GM19324 (cell line): ENCODE measurements around the gene PHOX2B.
"Not testable (repeated sequence)": the region's sequence is repeated elsewhere in the genome, so short reads cannot be mapped to it uniquely, and the experiment has no call there.

Source experiments
- ATAC-seq: cut with Tn5 transposase; IDR thresholded peaks from one replicate; pipeline ENCODE4 v1.9.1; 2021; ENCODE audit warnings: mild to moderate bottlenecking, moderate library complexity; ENCODE audit not compliant: unreplicated experiment, low FRiP score

The PHOX2B gene

DNA sequence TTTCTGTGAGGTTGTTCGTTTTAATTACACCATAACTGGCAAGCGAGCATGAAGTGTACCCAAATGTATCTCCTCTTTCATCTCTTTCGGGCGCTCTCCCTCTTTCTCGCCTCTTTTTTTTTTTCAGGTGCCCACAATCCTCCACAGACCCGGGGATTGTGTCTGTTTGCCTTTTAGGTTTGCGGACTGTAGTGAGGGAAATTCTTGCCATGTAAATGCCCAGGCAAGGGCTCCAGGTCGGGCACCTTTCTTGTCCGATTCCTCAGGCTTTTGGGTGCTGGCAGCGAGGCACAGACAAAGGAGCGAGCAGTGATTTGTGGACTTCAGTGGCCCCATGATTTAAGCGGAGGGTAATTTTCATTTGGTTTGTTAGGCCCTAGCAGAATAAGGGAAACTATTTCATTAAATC lies 1.1 kb upstream of the PHOX2B start:
- ATAC-seq = no peak

DNA sequence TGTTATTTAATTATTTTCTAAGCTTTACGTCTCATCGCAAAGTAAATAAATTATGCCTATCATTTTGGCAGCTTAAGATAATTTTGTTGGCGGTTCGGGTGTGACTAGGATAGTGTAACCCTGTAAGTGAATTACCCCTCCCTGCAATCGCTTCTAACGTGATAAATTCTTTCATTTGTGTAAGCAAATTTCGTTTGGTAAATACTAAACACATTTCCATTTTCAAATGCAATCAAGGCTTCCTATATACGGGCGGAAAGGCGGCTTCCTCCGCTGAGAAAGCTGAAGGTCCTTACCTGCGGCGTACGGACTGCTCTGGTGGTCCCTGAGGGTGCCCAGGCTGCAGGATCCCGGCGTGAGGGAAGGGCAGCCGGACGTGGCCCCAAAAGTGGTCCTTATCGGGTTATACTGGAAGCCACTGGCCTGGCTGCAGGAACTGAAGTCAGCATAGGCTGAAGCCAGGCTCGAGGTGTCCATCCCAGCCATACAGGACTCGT lies 403 bp downstream of the PHOX2B start:
- ATAC-seq = no peak

DNA sequence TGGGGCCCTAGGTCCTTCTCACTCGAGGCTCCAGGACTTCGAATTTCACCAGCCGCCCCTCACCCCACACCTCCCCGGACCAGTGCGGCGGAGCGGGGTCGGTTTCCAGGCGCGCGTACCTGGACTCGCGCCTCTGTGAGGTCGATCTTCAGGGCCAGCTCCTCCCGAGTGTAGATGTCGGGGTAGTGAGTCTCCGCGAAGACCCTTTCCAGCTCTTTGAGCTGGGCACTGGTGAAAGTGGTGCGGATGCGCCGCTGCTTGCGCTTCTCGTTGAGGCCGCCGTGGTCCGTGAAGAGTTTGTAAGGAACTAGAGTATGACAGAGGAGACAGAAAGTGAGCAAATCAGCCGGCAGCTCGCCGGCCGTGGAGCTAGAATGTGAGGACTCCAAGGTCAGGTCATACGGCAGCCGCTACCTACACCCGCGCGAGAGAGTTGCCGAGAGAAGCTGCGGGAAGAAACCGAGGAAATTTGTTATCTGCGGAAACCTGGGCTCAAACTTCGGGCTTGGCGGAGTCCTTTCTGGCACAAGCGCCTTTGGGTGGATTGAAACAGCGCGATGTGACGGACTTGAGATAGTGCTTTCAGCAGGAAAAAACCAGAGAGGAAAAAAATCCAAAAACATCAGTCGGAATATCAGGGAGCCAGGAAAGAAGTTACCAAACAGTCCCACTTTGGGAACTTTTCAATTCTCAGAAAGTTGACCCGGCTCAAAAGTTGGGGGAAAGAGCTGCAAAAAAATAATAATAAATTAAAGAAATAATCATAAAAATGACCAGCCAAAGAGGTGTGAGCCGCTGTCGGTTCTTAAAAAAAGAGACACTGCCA lies 1.1 kb downstream of the PHOX2B start:
- no peak for ATAC-seq

DNA sequence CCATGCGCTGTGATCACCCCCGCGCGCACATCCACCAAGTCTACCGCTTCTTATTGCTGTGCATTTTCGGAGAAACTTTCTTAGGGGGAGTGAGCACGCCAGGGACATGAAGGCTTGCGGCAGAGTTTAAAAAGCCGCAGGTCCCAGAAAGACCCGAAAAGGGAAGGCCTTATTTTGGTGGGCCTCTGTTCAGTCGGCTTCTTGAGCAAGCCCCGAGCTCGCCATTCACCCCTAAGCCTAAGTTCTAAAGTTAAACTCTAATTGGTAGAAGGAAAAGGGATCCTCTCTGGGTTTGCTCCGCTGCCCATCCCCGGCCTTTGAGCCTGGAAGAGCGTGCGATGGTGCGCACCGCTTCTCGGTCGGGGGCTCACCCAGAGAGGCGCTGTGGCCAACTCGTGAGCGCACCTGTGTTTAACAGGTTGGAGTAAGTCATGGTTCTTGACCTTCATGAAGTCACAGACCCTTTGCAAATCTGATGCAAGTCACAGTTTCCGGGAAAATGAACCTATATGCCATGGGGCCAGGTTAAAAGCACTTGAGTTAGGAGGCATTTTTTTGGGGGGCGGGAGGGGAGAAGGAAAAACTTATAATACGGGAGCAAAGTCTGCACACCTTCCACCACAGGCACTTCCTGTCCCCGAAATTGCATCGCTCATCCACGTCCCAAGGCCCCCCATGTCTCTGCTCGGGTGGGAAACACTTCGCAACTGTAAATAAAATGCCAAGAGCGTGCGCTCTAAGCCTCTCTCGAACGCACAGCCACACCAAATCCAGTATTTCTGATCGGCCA lies 1.9 kb downstream of the PHOX2B start:
- no peak for ATAC-seq

DNA sequence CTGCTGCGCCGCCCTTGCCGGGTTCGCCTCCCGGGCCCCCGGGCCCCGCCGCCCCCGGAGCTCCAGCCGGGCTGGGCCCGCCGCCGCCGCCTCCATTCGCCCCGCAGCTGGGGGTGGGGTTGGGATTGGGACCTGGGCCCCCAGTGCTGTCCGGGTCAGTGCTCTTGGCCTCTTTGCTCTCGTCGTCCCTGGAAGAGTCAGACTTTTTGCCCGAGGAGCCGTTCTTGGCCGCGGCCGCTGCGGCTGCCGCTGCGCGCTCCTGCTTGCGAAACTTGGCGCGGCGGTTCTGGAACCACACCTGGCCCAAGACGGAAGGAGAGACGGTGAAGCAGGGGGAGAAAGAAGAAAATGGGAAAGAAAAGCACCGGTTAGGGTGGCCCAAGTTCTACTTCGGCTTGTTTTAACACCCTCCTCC lies 2.5 kb downstream of the PHOX2B start:
- no peak for ATAC-seq

DNA sequence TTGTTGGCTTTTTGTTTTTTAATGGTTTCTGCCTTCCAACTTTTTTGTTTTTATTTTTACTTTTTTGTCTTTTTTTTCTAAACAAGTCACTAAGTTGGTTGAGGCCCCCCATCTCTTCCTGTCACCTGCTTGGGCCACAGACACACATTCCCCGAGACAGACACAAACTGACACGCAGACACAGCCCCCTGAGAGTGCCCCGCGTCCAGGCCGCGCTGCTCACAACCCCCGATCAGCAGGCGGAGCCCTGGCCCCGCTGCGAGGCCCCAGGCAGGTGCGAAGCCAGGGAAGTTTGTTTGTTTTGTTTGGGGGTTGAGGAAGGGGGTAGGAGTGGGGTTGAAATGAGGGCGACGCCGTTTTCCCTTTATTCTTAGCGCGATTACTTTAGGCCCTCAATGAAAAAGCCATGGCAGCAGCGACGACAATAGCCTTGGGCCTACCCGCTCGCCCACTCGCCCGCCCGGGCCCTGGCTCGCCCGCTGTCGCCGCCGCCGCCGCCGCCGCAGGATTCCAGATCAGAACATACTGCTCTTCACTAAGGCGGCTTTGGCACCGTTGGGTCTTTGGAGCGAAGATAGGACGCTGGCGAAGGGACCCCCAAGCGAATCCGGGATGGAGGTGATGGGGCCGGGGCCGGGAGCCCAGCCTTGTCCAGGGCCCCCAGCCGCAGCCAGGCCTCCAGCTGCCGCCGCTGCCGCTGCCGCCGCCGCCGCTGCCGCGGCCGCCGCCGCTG lies 3.1 kb downstream of the PHOX2B start:
- ATAC-seq = no peak

DNA sequence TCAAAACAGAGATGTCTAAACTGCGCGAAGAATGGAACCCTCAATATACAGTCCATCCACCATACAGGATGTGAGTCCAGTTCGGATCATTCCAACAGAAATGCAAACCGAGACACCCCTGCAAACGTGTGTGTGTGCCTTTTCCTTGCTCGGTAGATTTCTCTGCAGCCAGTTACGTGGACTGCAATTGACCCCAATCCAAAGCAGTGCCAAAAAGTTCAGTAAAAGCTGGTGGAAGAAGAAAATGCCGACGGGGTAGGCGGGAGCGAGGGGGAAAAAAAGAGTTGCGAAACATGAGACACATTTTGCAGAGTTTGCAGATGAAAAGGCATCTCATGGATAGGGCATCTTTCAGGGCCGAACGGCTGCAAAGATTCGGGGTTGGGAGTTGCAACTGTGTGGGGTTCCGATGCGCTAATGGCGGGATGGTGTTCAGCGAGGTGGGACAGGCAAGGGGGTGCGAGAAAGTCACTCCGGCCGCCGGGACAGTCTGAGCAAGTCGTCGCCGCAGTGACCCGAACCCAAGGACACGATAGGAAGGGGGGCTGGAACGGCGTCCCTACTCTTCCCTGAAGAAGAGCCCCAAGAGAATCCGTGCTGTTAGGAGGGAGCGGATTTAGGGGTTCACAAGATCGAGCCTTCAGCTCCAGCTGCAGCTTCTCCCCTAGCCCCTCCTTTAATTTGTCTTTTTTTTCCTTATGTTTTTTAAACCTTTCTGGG lies 3.8 kb downstream of the PHOX2B start:
- ATAC-seq = no peak

DNA sequence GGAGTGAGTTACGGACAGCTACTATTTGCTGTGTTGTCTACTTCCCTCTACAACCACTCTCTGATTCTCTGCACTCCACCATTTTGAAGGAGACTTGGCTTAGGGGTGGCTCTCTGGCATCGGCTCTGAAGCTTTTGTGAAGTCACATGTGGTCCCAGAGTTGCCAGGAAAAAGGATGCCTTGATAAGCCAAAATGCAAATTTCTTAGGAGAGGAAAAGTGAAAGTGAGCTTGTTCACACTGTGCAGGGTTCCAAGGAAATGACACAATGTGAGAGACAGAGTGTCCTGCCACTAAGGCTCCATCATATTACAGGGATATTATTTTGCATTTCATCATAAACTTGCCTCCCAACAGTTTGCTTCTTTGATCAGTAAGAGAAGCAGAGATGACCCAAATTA lies 7.2 kb downstream of the PHOX2B start:
- no peak for ATAC-seq

DNA sequence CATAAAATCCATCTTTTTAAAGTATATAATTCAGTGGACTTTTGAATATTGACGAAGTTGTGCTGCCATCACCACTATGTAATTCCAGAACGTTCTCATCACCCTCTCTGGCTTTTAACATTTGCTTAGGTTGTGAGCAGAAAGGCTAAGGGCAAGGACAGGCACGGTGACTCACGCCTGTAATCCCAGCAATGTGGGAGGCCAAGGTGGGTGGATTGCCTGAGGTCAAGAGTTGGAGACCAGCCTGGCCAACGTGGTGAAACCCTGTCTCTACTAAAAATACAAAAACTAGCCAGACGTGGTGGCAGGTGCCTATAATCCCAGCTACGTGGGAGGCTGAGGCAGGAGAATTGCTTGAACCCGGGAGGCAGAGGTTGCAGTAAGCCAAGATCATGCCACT lies 11.0 kb downstream of the PHOX2B start:
- ATAC-seq = not testable (repeated sequence)

DNA sequence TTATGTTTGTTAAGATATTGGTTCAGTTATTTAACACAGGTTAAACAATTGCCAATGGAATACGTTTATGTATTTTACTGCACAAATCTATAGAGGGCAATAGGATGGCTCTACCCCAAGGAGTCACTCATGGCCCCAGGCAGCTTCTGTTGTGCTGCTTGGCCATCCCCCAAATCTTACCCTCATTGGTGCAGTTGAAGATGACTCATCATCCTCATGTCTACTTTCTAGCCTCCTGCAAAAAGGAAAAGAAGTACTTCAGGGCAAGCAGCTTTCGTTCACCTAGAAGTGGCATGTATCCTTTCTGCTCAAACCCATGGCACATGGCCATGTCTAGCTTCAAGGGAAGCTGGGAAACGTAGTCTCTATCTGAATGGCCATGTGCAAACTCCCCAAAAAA lies 14.2 kb downstream of the PHOX2B start:
- no peak for ATAC-seq

DNA sequence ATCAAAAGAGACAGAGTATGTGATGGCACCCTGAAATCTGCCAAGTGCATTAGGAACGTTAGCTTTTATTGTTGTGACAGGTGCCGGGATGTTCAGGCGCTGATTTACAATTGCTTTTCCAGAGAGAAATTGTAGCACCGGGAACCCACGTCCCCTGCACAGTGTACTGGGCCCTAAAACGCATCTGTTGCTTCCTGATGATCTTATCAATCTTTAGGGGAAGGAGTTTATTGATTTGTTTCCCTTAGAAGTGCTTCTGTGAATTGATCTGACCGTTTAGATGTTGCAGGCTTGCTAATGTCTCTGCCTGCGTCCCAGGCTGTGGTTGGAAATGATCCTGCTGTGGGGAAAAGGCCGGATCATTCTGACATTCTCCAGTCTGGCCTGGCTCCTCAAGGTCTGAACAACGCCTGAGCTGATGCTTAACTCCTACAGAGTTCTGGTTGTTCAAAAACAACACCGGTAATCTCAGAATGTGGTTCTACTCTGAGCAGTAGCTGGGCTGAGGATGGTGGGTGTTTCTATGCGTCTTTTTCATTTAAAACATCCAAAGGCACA lies 16.9 kb downstream of the PHOX2B start:
- ATAC-seq = no peak

DNA sequence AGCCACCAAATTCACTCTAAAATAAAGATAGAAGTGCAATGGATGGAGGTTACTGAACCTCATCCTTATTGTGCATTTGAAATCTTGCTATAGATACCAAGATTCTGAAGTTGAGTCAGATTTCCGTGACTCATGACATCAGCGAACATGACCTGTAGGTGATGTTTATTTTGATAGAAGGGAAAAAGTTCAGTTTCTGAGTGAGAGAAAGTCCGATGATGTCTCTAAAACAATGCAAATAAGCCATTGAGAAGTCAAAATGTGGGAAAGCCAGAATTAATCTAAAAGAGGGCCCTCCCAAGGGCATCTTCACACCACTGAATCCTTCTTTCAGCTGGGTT lies 20.0 kb downstream of the PHOX2B start:
- no peak for ATAC-seq

DNA sequence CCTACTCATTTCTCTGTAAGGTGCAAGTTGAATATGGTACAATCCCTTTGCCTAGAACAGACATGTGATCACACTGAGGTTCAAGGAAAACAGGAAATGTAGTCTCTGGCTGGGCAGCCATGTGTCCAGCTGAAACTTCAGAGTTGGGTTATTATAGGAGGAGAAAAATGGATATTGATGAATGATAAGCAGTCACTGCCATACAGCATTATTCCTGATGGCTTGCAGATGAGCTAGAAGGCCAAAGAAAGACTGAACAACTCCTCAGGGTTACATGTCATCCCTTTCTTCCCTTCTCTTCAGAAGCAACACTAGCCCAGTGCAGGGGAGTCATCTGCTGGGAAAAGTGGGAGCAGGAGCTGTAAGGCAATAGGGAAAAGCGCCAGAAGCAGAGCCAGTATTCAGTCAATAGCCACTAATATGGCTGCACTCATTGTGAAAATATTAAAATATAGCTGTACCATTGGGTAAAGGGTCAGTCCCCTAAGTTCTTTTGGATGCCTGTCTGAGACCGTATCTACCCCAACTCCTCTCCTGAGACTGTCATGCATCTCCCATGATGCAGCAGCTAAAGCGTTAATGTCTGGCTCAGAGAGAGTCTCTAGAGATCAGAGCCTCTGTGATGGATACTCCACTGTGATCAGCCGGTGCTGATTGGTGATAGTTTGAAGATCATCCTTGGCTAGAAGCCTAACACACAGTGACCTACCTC lies 20.5 kb downstream of the PHOX2B start:
- ATAC-seq = no peak

DNA sequence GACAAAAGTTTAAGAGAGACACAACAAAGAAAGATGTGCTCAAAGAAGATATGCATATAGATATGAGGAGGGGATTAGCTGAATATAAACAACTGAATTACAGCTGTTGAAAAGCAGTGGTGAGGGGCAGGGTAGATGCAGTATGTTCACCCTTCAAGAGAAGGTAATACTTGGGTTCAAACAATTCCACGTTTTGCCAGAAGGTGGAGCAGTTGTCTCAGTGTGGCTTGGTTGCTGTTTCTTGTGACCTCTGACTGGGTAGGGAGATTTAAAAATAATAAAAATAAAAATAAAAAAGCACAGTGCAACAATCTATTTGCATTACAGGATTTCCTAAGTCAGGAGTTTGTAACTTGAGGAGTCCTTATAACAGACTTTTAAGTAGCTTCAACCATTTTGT lies 23.3 kb downstream of the PHOX2B start:
- no peak for ATAC-seq

DNA sequence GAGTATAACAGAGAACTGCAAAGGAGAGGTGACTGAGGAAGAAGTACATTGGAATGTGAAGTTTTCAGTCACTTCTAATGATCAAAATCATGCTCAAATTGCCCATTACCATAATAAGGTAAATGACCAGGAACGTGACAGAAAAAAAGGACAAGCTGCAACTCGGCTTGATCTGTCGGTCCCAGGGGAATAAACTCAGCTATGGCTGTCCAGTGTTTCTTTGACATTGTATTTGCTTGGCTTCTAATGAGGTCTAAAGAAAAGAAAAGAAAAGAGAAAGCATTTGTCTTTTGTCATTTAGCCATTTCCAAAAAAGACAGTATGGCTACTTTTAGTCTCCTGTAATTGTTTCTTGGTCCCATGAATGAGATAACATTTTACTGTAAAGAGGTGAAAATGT lies 25.2 kb downstream of the PHOX2B start:
- ATAC-seq = no peak

DNA sequence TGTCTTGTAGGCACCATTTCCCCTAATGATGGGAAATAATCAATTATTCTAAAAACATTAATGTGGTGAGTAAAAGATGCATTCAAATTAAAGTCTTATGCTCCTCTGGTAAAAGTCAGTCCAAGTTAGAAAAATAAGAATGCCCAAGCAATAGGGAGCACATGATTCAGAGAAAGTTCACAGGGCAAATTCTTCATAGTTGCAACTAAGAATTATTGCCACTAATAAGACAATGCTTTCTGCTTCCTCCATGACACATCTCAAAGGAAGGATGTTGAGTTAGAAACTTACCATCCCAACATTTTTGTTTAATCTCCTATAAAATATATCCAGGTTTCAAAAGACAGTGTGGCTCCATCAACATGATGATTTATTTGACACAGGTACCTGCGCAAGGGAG lies 26.3 kb downstream of the PHOX2B start:
- no peak for ATAC-seq

DNA sequence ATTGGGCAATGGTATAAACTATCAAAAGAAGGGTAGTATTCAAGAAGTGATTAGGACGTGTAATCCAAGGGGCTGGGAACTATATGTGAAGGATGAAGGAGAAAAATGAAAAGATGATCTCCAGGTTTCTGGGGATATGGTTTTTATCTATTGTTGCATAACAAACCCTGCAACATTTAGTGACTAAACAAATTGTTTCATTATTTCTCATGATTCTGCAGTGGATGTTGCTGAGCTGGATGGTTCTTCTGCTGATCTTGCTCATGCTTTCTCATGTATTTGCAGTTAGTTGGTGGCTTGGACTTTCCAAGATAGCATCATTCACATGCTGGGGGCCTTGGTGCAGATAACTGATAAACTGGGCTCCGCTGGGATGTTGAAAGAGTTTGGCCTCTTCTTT lies 29.1 kb downstream of the PHOX2B start:
- no peak for ATAC-seq

DNA sequence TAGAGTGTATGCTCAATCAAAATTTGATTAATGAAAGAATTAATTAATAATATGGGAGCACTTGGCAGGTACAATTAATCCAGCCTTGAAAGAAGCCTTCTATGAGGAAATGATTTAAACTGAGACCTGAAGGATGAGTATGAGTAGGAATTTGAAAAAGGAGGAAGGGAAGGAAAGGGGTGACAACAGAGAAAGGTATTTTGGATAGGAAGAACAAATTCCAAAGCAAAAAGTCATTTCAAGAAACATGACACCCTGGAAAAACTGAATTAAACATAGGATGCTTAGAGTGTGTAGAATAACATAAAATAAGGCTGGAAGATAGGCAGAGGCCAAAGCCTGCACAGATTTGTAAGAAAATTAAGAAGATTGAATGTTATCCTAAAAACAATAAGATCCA lies 29.6 kb downstream of the PHOX2B start:
- no peak for ATAC-seq

DNA sequence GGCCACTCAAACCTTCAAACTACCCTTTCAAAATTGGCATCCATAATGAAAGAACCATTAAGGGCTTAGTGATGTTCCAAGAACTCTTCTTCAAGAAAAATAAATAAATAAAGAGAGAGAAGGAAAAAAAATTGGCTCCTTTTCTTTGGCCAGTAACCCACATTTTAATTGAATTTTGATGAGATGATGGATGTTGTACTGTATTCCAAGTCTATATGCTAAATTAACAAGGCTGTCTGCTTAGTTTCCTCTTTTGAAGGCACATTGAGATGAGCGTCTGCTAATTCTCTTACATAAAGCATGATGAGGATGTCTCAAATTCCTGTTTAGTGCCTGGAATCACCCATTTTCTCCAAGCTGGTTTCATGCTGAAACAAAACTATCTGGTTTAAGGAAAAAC lies 33.4 kb downstream of the PHOX2B start:
- no peak for ATAC-seq
